ENCODE results near the gene ACADS. TPM values are rescaled to one million over a fixed set of nuclear protein-coding genes. Genes with fewer than 3 reads are reported as not detected.
A peak's percentile ranks its signal among the peaks of the same experiment; 100 is the strongest.

Gene ACADS
- total RNA-seq, 1 donor from 2014 or later, result 14.1 TPM

DNA sequence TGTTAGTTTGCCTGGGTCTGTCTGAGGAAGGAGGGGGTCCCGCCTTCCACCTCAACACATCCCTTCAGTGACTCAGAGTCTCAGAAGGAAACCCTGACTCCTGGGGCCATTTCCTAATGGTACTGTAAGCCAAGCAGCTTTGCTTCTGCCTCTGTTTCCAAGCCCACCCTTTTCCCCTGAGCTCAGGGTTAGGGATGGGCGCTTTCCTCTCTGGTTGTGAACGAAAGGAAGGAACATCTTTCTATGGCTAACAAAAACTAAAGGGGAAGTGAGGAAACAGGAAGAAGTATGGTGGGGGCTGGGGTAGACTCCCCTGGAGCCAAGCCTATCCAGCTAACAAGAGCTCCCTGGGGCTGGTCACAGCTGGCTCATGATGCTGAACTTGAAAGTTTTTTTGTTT, 27.0 kb upstream of the ACADS start:
- Histone ChIP-seq H3K36me3 (ENCODE audit: control insufficient read depth in 3 of 3, insufficient read depth in 3 of 3, low read length in 3 of 3) (peaks cover 36 to 79% (median 63%) of the 10 kb centered on the region in 3 donors), H3K27ac (ENCODE audit: low read depth, low read length) (peak overlapping the region; percentile 16), H3K27me3 (ENCODE audit: control insufficient read depth in 3 of 3, insufficient read depth in 3 of 3, low read length in 3 of 3) (no peaks in the 10 kb centered on the region), H3K4me1 (ENCODE audit: control insufficient read depth in 3 of 3, insufficient read depth in 3 of 3, low read length in 3 of 3) (peaks cover 51 to 53% (median 52%) of the 10 kb centered on the region in 3 donors), H3K4me3 (ENCODE audit: low read length in 3 of 3) (no peak overlapping the region), H3K9me3 (ENCODE audit: control insufficient read depth in 3 of 3, low read length in 3 of 3) (no peaks in the 10 kb centered on the region), H3K9ac (ENCODE audit: low read depth in 1 of 3, low read length in 3 of 3) (no peak overlapping the region)

GRCh38 chr12:120699553-120699952, 26.1 kb upstream of the ACADS start:
- Histone ChIP-seq H3K27ac (ENCODE audit: low read depth, low read length) (peak overlapping the region; percentile 12), H3K4me1 (ENCODE audit: control insufficient read depth in 3 of 3, insufficient read depth in 3 of 3, low read length in 3 of 3) (peaks cover 43 to 48% (median 47%) of the 10 kb centered on the region in 3 donors), H3K9me3 (ENCODE audit: control insufficient read depth in 3 of 3, low read length in 3 of 3) (no peaks in the 10 kb centered on the region), H3K36me3 (ENCODE audit: control insufficient read depth in 3 of 3, insufficient read depth in 3 of 3, low read length in 3 of 3) (peaks cover 34 to 74% (median 54%) of the 10 kb centered on the region in 3 donors), H3K9ac (ENCODE audit: low read depth in 1 of 3, low read length in 3 of 3) (peak overlapping the region in 1 of 3 donors; percentile 9), H3K27me3 (ENCODE audit: control insufficient read depth in 3 of 3, insufficient read depth in 3 of 3, low read length in 3 of 3) (no peaks in the 10 kb centered on the region), H3K4me3 (ENCODE audit: low read length in 3 of 3) (no peak overlapping the region)

- Histone ChIP-seq H3K9ac (ENCODE audit: low read depth in 1 of 3, low read length in 3 of 3) (peak overlapping the region in 1 of 3 donors; percentile 0), H3K4me3 (ENCODE audit: low read length in 3 of 3) (no peak overlapping the region), H3K27ac (ENCODE audit: low read depth, low read length) (no peak overlapping the region), H3K36me3 (ENCODE audit: control insufficient read depth in 3 of 3, insufficient read depth in 3 of 3, low read length in 3 of 3) (peaks cover 28 to 60% (median 41%) of the 10 kb centered on the region in 3 donors), H3K9me3 (ENCODE audit: control insufficient read depth in 3 of 3, low read length in 3 of 3) (no peaks in the 10 kb centered on the region), H3K4me1 (ENCODE audit: control insufficient read depth in 3 of 3, insufficient read depth in 3 of 3, low read length in 3 of 3) (peaks cover 43 to 48% (median 47%) of the 10 kb centered on the region in 3 donors), H3K27me3 (ENCODE audit: control insufficient read depth in 3 of 3, insufficient read depth in 3 of 3, low read length in 3 of 3) (no peaks in the 10 kb centered on the region)
These were observed 24.7 kb upstream of the ACADS start for GRCh38 chr12:120700886-120701285.

DNA sequence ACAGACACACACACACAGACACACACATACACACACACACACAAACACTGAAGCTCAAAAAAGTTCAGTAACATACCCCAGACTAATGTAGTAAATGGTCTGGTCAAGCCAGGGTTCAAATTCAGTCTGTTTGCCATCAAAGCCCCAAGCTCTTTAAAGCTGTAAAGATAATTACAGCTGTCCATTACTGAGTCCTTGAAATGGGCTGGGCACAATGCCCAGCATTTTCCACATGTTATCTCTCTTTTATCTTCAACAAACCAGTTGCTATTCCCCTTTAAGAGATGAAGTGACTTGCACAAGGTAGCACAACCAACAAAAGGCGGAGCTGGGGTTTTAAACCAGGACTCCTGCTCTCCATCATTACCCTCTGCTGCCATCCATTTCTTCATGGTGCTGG, 23.0 kb upstream of the ACADS start:
- Histone ChIP-seq H3K27me3 (ENCODE audit: control insufficient read depth in 3 of 3, insufficient read depth in 3 of 3, low read length in 3 of 3) (no peaks in the 10 kb centered on the region), H3K4me1 (ENCODE audit: control insufficient read depth in 3 of 3, insufficient read depth in 3 of 3, low read length in 3 of 3) (peaks cover 37 to 41% (median 38%) of the 10 kb centered on the region in 3 donors), H3K36me3 (ENCODE audit: control insufficient read depth in 3 of 3, insufficient read depth in 3 of 3, low read length in 3 of 3) (peaks cover 15 to 45% (median 24%) of the 10 kb centered on the region in 3 donors), H3K27ac (ENCODE audit: low read depth, low read length) (no peak overlapping the region), H3K9ac (ENCODE audit: low read depth in 1 of 3, low read length in 3 of 3) (no peak overlapping the region), H3K4me3 (ENCODE audit: low read length in 3 of 3) (no peak overlapping the region), H3K9me3 (ENCODE audit: control insufficient read depth in 3 of 3, low read length in 3 of 3) (no peaks in the 10 kb centered on the region)

DNA sequence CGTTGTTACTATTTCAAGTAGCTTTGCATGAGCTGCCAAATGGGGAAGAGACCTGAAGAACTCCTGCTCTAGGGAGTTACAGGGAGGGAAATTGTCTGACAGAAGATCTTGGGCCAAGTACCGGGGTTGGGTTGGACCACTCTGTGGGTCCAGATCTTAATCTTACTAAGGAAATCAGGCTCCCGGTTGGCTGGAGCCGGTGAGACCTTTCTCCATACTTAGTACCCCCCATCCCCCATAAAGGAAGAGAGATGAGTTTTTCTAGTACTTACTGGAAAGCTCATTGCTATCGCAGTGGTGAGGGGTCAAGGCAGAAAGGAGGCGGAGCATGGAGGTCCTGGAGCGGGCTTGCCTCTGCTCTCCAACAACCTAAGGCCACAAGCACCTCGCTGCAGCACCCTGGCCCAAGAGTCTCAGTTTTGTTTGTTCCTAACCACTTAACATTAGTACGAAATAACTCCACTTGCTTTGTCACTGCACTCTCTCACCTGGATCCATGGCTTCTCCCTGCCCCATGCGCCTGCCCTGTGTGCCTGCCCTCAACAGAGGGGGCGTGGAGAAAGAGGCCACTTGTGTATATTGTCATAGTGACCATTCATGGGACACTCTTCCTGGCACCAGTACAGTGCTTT, 22.2 kb upstream of the ACADS start:
- H3K9me3 ChIP-seq (ENCODE audit: control insufficient read depth in 3 of 3, low read length in 3 of 3), result no peaks in the 10 kb centered on the region
- H3K4me1 ChIP-seq (ENCODE audit: control insufficient read depth in 3 of 3, insufficient read depth in 3 of 3, low read length in 3 of 3), result peaks cover 30 to 33% (median 31%) of the 10 kb centered on the region in 3 donors
- H3K27me3 ChIP-seq (ENCODE audit: control insufficient read depth in 3 of 3, insufficient read depth in 3 of 3, low read length in 3 of 3), result no peaks in the 10 kb centered on the region
- no peak overlapping the region for H3K9ac ChIP-seq (ENCODE audit: low read depth in 1 of 3, low read length in 3 of 3)
- peaks cover 13 to 39% (median 21%) of the 10 kb centered on the region in 3 donors for H3K36me3 ChIP-seq (ENCODE audit: control insufficient read depth in 3 of 3, insufficient read depth in 3 of 3, low read length in 3 of 3)
- H3K4me3 ChIP-seq (ENCODE audit: low read length in 3 of 3), result no peak overlapping the region
- H3K27ac ChIP-seq (ENCODE audit: low read depth, low read length), result no peak overlapping the region

DNA sequence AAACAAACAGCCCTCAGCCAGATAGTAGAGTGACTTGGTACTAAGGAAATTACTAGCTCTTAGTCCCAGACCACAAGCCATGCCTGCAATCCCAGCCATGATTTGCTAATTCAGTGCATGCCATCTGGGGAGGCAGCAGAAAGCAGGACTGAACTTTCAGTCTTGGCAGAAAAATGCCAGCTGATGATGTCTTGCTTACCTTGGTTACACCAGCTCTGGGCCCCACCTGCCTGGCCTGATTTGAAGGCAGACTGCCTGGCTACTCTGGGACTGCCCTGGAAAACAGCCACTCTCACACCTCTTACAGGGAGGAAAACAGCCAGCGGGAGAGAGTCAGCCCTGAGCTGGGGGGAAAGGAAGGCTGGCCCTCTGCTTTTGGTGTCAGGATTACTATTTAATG, 20.0 kb upstream of the ACADS start:
- no peaks in the 10 kb centered on the region for H3K9me3 ChIP-seq (ENCODE audit: control insufficient read depth in 3 of 3, low read length in 3 of 3)
- H3K4me1 ChIP-seq (ENCODE audit: control insufficient read depth in 3 of 3, insufficient read depth in 3 of 3, low read length in 3 of 3), result peaks cover 15 to 20% (median 17%) of the 10 kb centered on the region in 3 donors
- peak overlapping the region in 1 of 3 donors; percentile 10 for H3K9ac ChIP-seq (ENCODE audit: low read depth in 1 of 3, low read length in 3 of 3)

GRCh38 chr12:120706029-120706428, 19.6 kb upstream of the ACADS start:
- Histone ChIP-seq H3K4me3 (ENCODE audit: low read length in 3 of 3) (no peak overlapping the region), H3K27me3 (ENCODE audit: control insufficient read depth in 3 of 3, insufficient read depth in 3 of 3, low read length in 3 of 3) (no peaks in the 10 kb centered on the region), H3K4me1 (ENCODE audit: control insufficient read depth in 3 of 3, insufficient read depth in 3 of 3, low read length in 3 of 3) (peaks cover 14 to 18% (median 14%) of the 10 kb centered on the region in 3 donors), H3K9me3 (ENCODE audit: control insufficient read depth in 3 of 3, low read length in 3 of 3) (no peaks in the 10 kb centered on the region), H3K36me3 (ENCODE audit: control insufficient read depth in 3 of 3, insufficient read depth in 3 of 3, low read length in 3 of 3) (peaks cover 0 to 18% (median 11%) of the 10 kb centered on the region in 3 donors), H3K27ac (ENCODE audit: low read depth, low read length) (no peak overlapping the region), H3K9ac (ENCODE audit: low read depth in 1 of 3, low read length in 3 of 3) (no peak overlapping the region)

More for the DNA sequence above, 20.0 kb upstream of the ACADS start:
- no peak overlapping the region for H3K27ac ChIP-seq (ENCODE audit: low read depth, low read length)
- peaks cover 0 to 22% (median 11%) of the 10 kb centered on the region in 3 donors for H3K36me3 ChIP-seq (ENCODE audit: control insufficient read depth in 3 of 3, insufficient read depth in 3 of 3, low read length in 3 of 3)
- no peak overlapping the region for H3K4me3 ChIP-seq (ENCODE audit: low read length in 3 of 3)
- no peaks in the 10 kb centered on the region for H3K27me3 ChIP-seq (ENCODE audit: control insufficient read depth in 3 of 3, insufficient read depth in 3 of 3, low read length in 3 of 3)

- Histone ChIP-seq H3K9ac (ENCODE audit: low read depth in 1 of 3, low read length in 3 of 3) (no peak overlapping the region), H3K27me3 (ENCODE audit: control insufficient read depth in 3 of 3, insufficient read depth in 3 of 3, low read length in 3 of 3) (no peaks in the 10 kb centered on the region), H3K36me3 (ENCODE audit: control insufficient read depth in 3 of 3, insufficient read depth in 3 of 3, low read length in 3 of 3) (peaks cover 5 to 8% (median 6%) of the 10 kb centered on the region in 3 donors), H3K9me3 (ENCODE audit: control insufficient read depth in 3 of 3, low read length in 3 of 3) (no peaks in the 10 kb centered on the region), H3K27ac (ENCODE audit: low read depth, low read length) (no peak overlapping the region), H3K4me3 (ENCODE audit: low read length in 3 of 3) (no peak overlapping the region), H3K4me1 (ENCODE audit: control insufficient read depth in 3 of 3, insufficient read depth in 3 of 3, low read length in 3 of 3) (peaks cover 14 to 20% (median 19%) of the 10 kb centered on the region in 3 donors)
These were observed 17.0 kb upstream of the ACADS start for GRCh38 chr12:120708651-120709050.

DNA sequence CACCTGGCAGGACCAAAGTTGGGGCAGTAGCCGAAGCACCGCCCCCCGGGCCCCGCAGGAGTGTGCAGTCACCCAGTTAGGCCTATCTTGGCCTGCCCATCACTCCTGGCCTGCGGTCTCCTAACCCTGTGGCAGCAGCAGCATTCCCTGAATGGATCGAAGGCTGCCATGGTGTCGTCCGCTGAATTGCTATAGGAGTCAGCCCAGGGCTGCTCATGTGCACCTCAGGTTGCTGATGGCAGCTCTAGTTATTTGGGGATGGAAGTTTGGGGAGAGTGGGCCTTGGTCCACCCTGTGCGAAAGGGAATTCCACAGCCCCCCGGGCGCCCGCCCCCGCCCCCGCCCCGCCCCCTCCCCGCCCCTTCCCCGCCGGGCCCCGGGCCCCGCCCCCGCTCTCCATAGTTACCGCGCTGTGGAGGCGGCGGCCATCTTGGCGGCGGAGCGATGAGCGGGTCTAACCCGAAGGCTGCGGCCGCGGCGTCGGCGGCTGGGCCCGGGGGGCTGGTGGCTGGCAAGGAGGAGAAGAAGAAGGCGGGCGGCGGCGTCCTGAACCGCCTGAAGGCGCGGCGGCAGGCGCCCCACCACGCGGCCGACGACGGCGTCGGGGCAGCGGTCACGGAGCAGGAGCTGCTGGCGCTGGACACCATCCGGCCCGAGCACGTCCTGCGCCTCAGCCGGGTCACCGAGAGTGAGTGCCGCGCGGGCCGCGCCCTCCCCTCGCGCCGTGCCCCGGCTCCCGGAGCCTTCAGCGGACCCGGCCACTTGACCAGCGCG, 15.4 kb upstream of the ACADS start, which contains the start of gene UNC119B:
Gene UNC119B, plus strand, starts transcription at position 428 of the 774 bp plus-strand sequence. Its CDS starts 17 bp downstream, at position 445.
- Histone ChIP-seq H3K4me1 (ENCODE audit: control insufficient read depth in 3 of 3, insufficient read depth in 3 of 3, low read length in 3 of 3) (peaks cover 14 to 23% (median 20%) of the 10 kb centered on the region in 3 donors), H3K9ac (ENCODE audit: low read depth in 1 of 3, low read length in 3 of 3) (peak within 1 kb of the TSS; percentile 69 to 82 (median 73)), H3K27ac (ENCODE audit: low read depth, low read length) (peak within 1 kb of the TSS; percentile 48), H3K27me3 (ENCODE audit: control insufficient read depth in 3 of 3, insufficient read depth in 3 of 3, low read length in 3 of 3) (no peaks in the 10 kb centered on the region), H3K4me3 (ENCODE audit: low read length in 3 of 3) (peak within 1 kb of the TSS; percentile 76 to 85 (median 81)), H3K9me3 (ENCODE audit: control insufficient read depth in 3 of 3, low read length in 3 of 3) (no peaks in the 10 kb centered on the region), H3K36me3 (ENCODE audit: control insufficient read depth in 3 of 3, insufficient read depth in 3 of 3, low read length in 3 of 3) (peaks cover 10 to 14% (median 13%) of the 10 kb centered on the region in 3 donors)

All from skeletal muscle tissue (tissue), 4 donors.